Neural progenitor cell (in vitro differentiated cells): ENCODE data around the gene MAP7D3. TPM values are rescaled to one million over a fixed set of nuclear protein-coding genes. Genes with fewer than 3 reads are reported as not detected.
A peak's percentile ranks its signal among the peaks of the same experiment; 100 is the strongest.

Experiments used
- DNase-seq: peaks from one replicate; pipeline ENCODE4 v3.0.0-alpha.2; 2016; ENCODE audit warnings: low spot score
- H2AFZ ChIP-seq: fragments of 200-600 bp; sonication (generic); replicated peaks from 2 replicates; pipeline ENCODE4 v1.6.1; 2016; ENCODE audit warnings: antibody characterized with exemption
- H3F3A ChIP-seq: fragments of 200-600 bp; sonication (generic); 2 replicates; pipeline ENCODE4 v1.6.1; 2016; ENCODE audit warnings: antibody characterized with exemption, low read depth
- H3K27ac ChIP-seq: fragments of 200-600 bp; sonication (generic); 2 replicates; pipeline ENCODE4 v1.5.1; 2016; ENCODE audit warnings: mild to moderate bottlenecking
- H3K27me3 ChIP-seq: fragments of 200-600 bp; sonication (generic); 2 replicates; pipeline ENCODE4 v1.6.1; 2016; ENCODE audit warnings: mild to moderate bottlenecking, moderate library complexity
- H3K36me3 ChIP-seq: fragments of 200-600 bp; sonication (generic); 2 replicates; pipeline ENCODE4 v1.5.1; 2016
- H3K4me1 ChIP-seq: fragments of 200-600 bp; sonication (generic); 2 replicates; pipeline ENCODE4 v1.6.1; 2016; ENCODE audit warnings: mixed run types
- H3K4me2 ChIP-seq: fragments of 200-600 bp; sonication (generic); 2 replicates; pipeline ENCODE4 v1.6.1; 2016
- H3K4me3 ChIP-seq: fragments of 200-600 bp; sonication (generic); 2 replicates; pipeline ENCODE4 v1.5.1; 2016
- H3K79me2 ChIP-seq: fragments of 200-600 bp; sonication (generic); 2 replicates; pipeline ENCODE4 v1.6.1; 2016; ENCODE audit warnings: low read depth
- H3K9ac ChIP-seq: fragments of 200-600 bp; sonication (generic); 2 replicates; pipeline ENCODE4 v1.6.1; 2016
- H3K9me3 ChIP-seq: fragments of 200-600 bp; sonication (generic); 2 replicates; pipeline ENCODE4 v1.5.1; 2016; ENCODE audit warnings: low read depth
- H4K20me1 ChIP-seq: fragments of 200-600 bp; sonication (generic); 2 replicates; pipeline ENCODE4 v1.6.1; 2016; ENCODE audit warnings: low read depth
- H3K27ac Mint-ChIP-seq: 3 replicates; pipeline ENCODE4 v1.8.0; 2021; ENCODE audit warnings: mixed read lengths
- H3K27me3 Mint-ChIP-seq: 2 replicates; pipeline ENCODE4 v1.8.0; 2022; ENCODE audit warnings: low read depth, mild to moderate bottlenecking, inconsistent platforms, moderate library complexity, mixed read lengths; ENCODE audit not compliant: insufficient read depth
- H3K36me3 Mint-ChIP-seq: 3 replicates; pipeline ENCODE4 v1.8.0; 2021; ENCODE audit warnings: mixed read lengths
- H3K4me1 Mint-ChIP-seq: 3 replicates; pipeline ENCODE4 v1.8.0; 2021; ENCODE audit warnings: mixed read lengths
- H3K4me3 Mint-ChIP-seq: 3 replicates; pipeline ENCODE4 v1.8.0; 2021; ENCODE audit warnings: mild to moderate bottlenecking, moderate library complexity, mixed read lengths
- H3K9me3 Mint-ChIP-seq: 3 replicates; pipeline ENCODE4 v1.8.0; 2020; ENCODE audit warnings: mixed read lengths
- EZH2 ChIP-seq: fragments of 200-600 bp; sonication (generic); IDR thresholded peaks from 2 replicates; pipeline ENCODE4 v1.6.1; 2017; ENCODE audit warnings: antibody characterized with exemption, mild to moderate bottlenecking, moderate library complexity
- EZH2phosphoT487 ChIP-seq: fragments of 200-600 bp; sonication (generic); IDR thresholded peaks from 2 replicates; pipeline ENCODE4 v1.6.1; 2017; ENCODE audit warnings: antibody characterized with exemption
- total RNA-seq: library from RNA; depleted of rRNA; stranded (reverse); fragments of >200 nt; gene quantifications from 2 replicates; pipeline ENCODE4 v1.2.3, GENCODE V29; 2015; ENCODE audit warnings: low replicate concordance
- TF ChIP-seq, protein P1 (sequence below): fragments of 200-600 bp; sonication (generic); IDR thresholded peaks from 2 replicates; pipeline ENCODE4 v1.5.1; 2017; ENCODE audit warnings: antibody characterized with exemption, mild to moderate bottlenecking

Gene MAP7D3
- total RNA-seq, 1 donor from 2014 or later: 27.1 TPM

GRCh38 chrX:136202889-136203288 is 48.3 kb downstream of the MAP7D3 start:
- Histone ChIP-seq H4K20me1 (no peaks in the 10 kb centered on the region), H3K79me2 (no peaks in the 10 kb centered on the region), H3F3A (no peaks in the 10 kb centered on the region), H3K9me3 (peaks cover 1% of the 10 kb centered on the region), H3K4me1 (no peaks in the 10 kb centered on the region), H3K9ac (no peak overlapping the region), H3K27ac (no peak overlapping the region), H3K4me2 (no peak overlapping the region), H3K4me3 (no peak overlapping the region), H3K36me3 (no peaks in the 10 kb centered on the region), H2AFZ (no peak overlapping the region), H3K27me3 (no peaks in the 10 kb centered on the region)
- H3K27me3 Mint-ChIP-seq: peaks cover 4% of the 10 kb centered on the region
- H3K4me3 Mint-ChIP-seq: no peak overlapping the region
- peaks cover 11% of the 10 kb centered on the region for H3K4me1 Mint-ChIP-seq
- no peak overlapping the region for H3K27ac Mint-ChIP-seq
- no peak for DNase-seq
- H3K36me3 Mint-ChIP-seq: peaks cover 4% of the 10 kb centered on the region
- TF ChIP-seq, protein P1, sequence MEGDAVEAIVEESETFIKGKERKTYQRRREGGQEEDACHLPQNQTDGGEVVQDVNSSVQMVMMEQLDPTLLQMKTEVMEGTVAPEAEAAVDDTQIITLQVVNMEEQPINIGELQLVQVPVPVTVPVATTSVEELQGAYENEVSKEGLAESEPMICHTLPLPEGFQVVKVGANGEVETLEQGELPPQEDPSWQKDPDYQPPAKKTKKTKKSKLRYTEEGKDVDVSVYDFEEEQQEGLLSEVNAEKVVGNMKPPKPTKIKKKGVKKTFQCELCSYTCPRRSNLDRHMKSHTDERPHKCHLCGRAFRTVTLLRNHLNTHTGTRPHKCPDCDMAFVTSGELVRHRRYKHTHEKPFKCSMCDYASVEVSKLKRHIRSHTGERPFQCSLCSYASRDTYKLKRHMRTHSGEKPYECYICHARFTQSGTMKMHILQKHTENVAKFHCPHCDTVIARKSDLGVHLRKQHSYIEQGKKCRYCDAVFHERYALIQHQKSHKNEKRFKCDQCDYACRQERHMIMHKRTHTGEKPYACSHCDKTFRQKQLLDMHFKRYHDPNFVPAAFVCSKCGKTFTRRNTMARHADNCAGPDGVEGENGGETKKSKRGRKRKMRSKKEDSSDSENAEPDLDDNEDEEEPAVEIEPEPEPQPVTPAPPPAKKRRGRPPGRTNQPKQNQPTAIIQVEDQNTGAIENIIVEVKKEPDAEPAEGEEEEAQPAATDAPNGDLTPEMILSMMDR: no peak
- no peak for TF ChIP-seq EZH2
- TF ChIP-seq EZH2phosphoT487: no peak
- H3K9me3 Mint-ChIP-seq: peaks cover 6% of the 10 kb centered on the region

DNA sequence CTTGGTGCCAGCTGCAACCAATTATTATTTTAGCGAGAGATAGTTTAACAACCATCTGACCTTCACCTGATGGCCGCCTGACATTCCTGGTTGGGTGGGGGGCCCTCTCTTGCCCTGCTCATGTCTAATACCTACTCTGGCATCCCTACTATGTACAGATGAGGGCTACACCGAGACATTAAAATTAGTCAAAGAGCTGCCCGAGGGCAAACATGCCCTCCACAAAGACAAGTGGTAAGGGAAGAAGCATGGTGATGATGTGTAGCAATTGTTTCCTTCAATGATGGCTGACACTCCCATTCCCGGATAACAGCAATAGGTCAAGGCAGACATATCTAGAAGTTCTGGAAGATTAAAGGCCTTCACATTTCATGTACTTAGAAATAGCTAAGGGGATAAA is 49.6 kb downstream of the MAP7D3 start:
- Mint-ChIP-seq H3K36me3 (peaks cover 4% of the 10 kb centered on the region), H3K27me3 (peaks cover 4% of the 10 kb centered on the region), H3K4me3 (no peak overlapping the region), H3K9me3 (peaks cover 2% of the 10 kb centered on the region), H3K27ac (no peak overlapping the region), H3K4me1 (peaks cover 11% of the 10 kb centered on the region)
- TF ChIP-seq EZH2 (no peak), EZH2phosphoT487 (no peak)
- TF ChIP-seq, protein P1: no peak
- no peaks in the 10 kb centered on the region for H3F3A ChIP-seq
- H3K4me2 ChIP-seq: no peak overlapping the region
- H2AFZ ChIP-seq: no peak overlapping the region
- H3K79me2 ChIP-seq: no peaks in the 10 kb centered on the region
- H3K9ac ChIP-seq: no peak overlapping the region
- DNase-seq: no peak
- H3K27me3 ChIP-seq: no peaks in the 10 kb centered on the region
- H3K27ac ChIP-seq: no peak overlapping the region
- no peaks in the 10 kb centered on the region for H4K20me1 ChIP-seq
- no peaks in the 10 kb centered on the region for H3K4me1 ChIP-seq
- peaks cover 4% of the 10 kb centered on the region for H3K9me3 ChIP-seq
- no peak overlapping the region for H3K4me3 ChIP-seq
- no peaks in the 10 kb centered on the region for H3K36me3 ChIP-seq

- peak; percentile 23 for DNase-seq
Measured at GRCh38 chrX:136200466-136200865, 50.7 kb downstream of the MAP7D3 start.

More at GRCh38 chrX:136200466-136200865, 50.7 kb downstream of the MAP7D3 start:
- no peak overlapping the region for H3K27ac Mint-ChIP-seq
- H3K4me1 ChIP-seq: no peaks in the 10 kb centered on the region
- H3K27ac ChIP-seq: no peak overlapping the region
- H2AFZ ChIP-seq: no peak overlapping the region
- H3K36me3 Mint-ChIP-seq: peaks cover 4% of the 10 kb centered on the region
- no peaks in the 10 kb centered on the region for H3K36me3 ChIP-seq
- no peak overlapping the region for H3K9ac ChIP-seq
- no peaks in the 10 kb centered on the region for H3F3A ChIP-seq
- H3K27me3 ChIP-seq: no peaks in the 10 kb centered on the region
- no peak overlapping the region for H3K4me3 Mint-ChIP-seq
- peaks cover 2% of the 10 kb centered on the region for H3K9me3 Mint-ChIP-seq
- peaks cover 4% of the 10 kb centered on the region for H3K9me3 ChIP-seq
- peaks cover 2% of the 10 kb centered on the region for H3K27me3 Mint-ChIP-seq
- H4K20me1 ChIP-seq: no peaks in the 10 kb centered on the region
- H3K4me1 Mint-ChIP-seq: peaks cover 11% of the 10 kb centered on the region
- no peak for TF ChIP-seq EZH2
- TF ChIP-seq, protein P1: peak; percentile 44
- no peaks in the 10 kb centered on the region for H3K79me2 ChIP-seq
- H3K4me3 ChIP-seq: no peak overlapping the region
- H3K4me2 ChIP-seq: no peak overlapping the region
